ENCODE data around the gene SEMA3E. TPM values are rescaled to one million over a fixed set of nuclear protein-coding genes. Genes with fewer than 3 reads are reported as not detected.

SEMA3E gene
- total RNA-seq, 4 donors from 2014 or later, result 0.83 to 2.2 (median 1.9) TPM

DNA sequence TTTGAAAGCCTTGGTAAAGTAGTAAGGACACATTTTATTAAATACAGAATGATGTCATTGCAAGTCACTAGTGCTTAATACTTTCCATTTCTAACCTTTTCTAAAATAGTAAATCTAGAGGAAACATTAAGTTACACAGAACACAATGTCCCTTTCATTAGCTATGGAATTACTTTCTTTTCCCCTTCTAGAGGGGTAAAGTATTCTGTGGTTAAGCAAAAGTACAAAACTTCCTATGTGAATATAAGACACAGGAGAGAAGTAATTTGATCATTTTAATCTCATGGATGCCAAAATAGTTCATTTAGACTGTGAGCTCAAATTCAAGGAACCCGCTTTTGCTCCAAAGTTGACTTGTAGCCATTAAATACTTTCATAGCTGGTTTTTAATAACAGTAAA lies 49.8 kb downstream of the SEMA3E start:
- Histone ChIP-seq H3K4me3 (no peak overlapping the region), H3K27ac (no peak overlapping the region), H3K27me3 (no peaks in the 10 kb centered on the region), H3K36me3 (no peaks in the 10 kb centered on the region), H3K9me3 (no peaks in the 10 kb centered on the region), H3K4me1 (no peaks in the 10 kb centered on the region)
- no peak for DNase-seq
- TF ChIP-seq CTCF (IDR thresholded peaks at IDR 0.05) (no peak), POLR2A (IDR thresholded peaks at IDR 0.05) (no peak)

GRCh38 chr7:83593921-83594475 lies 54.9 kb downstream of the SEMA3E start:
- Histone ChIP-seq H3K4me3 (no peak overlapping the region), H3K27me3 (no peaks in the 10 kb centered on the region), H3K36me3 (no peaks in the 10 kb centered on the region), H3K4me1 (no peaks in the 10 kb centered on the region), H3K27ac (no peak overlapping the region), H3K9me3 (no peaks in the 10 kb centered on the region)
- TF ChIP-seq POLR2A (IDR thresholded peaks at IDR 0.05) (no peak), CTCF (IDR thresholded peaks at IDR 0.05) (no peak)
- no peak for DNase-seq

DNA sequence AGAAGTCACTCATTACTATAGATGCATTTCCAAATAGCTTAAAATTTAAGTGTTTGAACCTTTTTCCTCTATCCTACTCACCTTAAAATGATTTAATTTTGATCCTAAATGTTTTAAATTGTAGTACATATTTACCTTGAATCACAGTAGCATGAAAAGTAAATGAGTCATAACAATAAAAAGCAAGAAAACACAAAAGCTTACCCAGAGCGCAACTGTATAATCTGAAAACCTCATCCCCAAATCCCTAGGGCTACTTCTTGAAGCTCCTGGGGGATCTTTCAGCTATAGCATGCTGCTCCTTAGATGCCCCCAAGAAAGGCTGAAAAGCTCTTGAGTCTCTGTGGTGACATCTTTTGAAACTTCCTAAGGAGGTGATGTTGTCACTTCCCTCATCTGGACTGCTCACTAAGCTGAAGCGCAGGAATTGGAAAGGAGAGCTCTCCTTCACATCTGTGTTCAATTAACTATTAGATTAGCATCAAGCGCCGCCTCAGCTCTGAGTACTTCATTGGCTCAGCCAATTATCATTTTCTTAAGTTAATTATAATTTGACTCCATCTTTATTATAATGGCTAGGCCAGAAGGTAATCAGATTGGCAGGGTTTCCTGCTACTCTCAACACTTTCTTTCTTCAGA lies 60.2 kb downstream of the SEMA3E start:
- Histone ChIP-seq H3K9me3 (no peaks in the 10 kb centered on the region), H3K36me3 (no peaks in the 10 kb centered on the region), H3K4me3 (no peak overlapping the region), H3K27ac (no peak overlapping the region), H3K4me1 (no peaks in the 10 kb centered on the region), H3K27me3 (no peaks in the 10 kb centered on the region)
- DNase-seq, result no peak
- TF ChIP-seq CTCF (IDR thresholded peaks at IDR 0.05), result no peak
- TF ChIP-seq POLR2A (IDR thresholded peaks at IDR 0.05), result no peak

GRCh38 chr7:83586281-83586680 lies 62.7 kb downstream of the SEMA3E start:
- Histone ChIP-seq H3K4me1 (no peaks in the 10 kb centered on the region), H3K27ac (no peak overlapping the region), H3K9me3 (no peaks in the 10 kb centered on the region), H3K27me3 (no peaks in the 10 kb centered on the region), H3K4me3 (no peak overlapping the region), H3K36me3 (no peaks in the 10 kb centered on the region)
- TF ChIP-seq CTCF (IDR thresholded peaks at IDR 0.05) (no peak), POLR2A (IDR thresholded peaks at IDR 0.05) (no peak)
- no peak for DNase-seq

DNA sequence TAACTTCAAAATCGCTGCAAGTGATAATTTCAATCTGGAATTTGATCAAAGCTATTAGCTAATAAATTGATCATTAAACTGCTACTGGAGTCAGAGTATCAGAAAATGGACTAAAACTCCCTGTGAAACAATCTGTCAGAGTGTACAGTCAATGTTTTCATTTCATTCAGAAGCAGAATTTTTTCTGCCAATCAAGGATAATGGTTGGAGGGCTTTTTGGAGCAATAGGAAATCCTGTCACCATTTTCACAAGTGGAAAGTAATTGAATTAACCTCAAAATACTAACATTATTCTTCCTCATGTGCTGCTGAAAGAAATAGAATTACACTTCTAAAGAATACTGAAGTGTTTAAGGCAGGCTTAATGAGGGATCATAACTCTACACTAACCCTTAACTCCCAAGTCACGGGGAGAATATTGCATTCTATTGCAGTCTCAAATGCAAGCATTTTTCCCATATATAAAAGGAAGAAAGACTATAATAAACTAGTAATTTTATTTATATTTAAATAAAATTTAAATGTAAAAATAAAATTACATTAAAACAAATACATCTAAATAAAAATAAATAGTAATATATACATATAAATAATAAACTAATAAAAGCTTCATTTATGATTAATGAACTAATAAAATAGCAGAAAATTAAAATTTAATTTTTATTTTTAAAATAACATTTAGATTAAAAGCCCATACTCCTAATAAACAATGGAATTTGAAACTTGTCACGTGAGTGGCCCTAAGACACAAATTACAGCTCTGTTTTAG lies 67.1 kb downstream of the SEMA3E start:
- H3K27me3 ChIP-seq, result no peaks in the 10 kb centered on the region
- DNase-seq, result no peak
- TF ChIP-seq CTCF (IDR thresholded peaks at IDR 0.05), result no peak
- no peak for TF ChIP-seq POLR2A (IDR thresholded peaks at IDR 0.05)
- no peaks in the 10 kb centered on the region for H3K36me3 ChIP-seq
- no peaks in the 10 kb centered on the region for H3K9me3 ChIP-seq
- no peak overlapping the region for H3K27ac ChIP-seq
- no peaks in the 10 kb centered on the region for H3K4me1 ChIP-seq
- no peak overlapping the region for H3K4me3 ChIP-seq
